Thyroid gland (tissue), 4 donors: ENCODE measurements around the gene ASCC3.

ENCODE experiments used
- CTCF ChIP-seq, 6 experiments: fragments of 200-600 bp in 3 of 6; fragments of 450-650 bp in 3 of 6; sonication (generic) in 3 of 6; IDR thresholded peaks; one replicate each; pipeline ENCODE4 v1.5.1; 2016 to 2019; ENCODE audit warnings: antibody characterized with exemption in 6 of 6, mild to moderate bottlenecking in 2 of 6, inconsistent platforms in 1 of 6, moderate library complexity in 1 of 6
- POLR2A ChIP-seq, 2 donors: fragments of 450-650 bp; IDR thresholded peaks; one replicate each; pipeline ENCODE4 v1.6.1; 2017; ENCODE audit warnings: antibody characterized with exemption in 2 of 2, mild to moderate bottlenecking in 2 of 2, moderate library complexity in 1 of 2

GRCh38 chr6:100463630-100464161 is 417.4 kb downstream of the ASCC3 start:
- TF ChIP-seq CTCF (IDR thresholded peaks at IDR 0.05): no peak
- TF ChIP-seq POLR2A (IDR thresholded peaks at IDR 0.05): no peak
